ENCODE data around the gene TBRG1. TPM values are rescaled to one million over a fixed set of nuclear protein-coding genes. Genes with fewer than 3 reads are reported as not detected.

TBRG1 gene
- total RNA-seq, 1 donor from 2014 or later: 30.9 TPM

GRCh38 chr11:124643042-124643604, 20.5 kb downstream of the TBRG1 start:
- no peak for DNase-seq (ENCODE audit: low spot score in 2 of 2, unreplicated experiment in 2 of 2)
- Mint-ChIP-seq H3K27me3 (ENCODE audit: low read depth) (no peaks in the 10 kb centered on the region), H3K27ac (no peak overlapping the region), H3K36me3 (peaks cover 2% of the 10 kb centered on the region), H3K4me1 (peaks cover 5% of the 10 kb centered on the region), H3K9me3 (peaks cover 3% of the 10 kb centered on the region), H3K4me3 (no peak overlapping the region)
- TF ChIP-seq, protein P1, sequence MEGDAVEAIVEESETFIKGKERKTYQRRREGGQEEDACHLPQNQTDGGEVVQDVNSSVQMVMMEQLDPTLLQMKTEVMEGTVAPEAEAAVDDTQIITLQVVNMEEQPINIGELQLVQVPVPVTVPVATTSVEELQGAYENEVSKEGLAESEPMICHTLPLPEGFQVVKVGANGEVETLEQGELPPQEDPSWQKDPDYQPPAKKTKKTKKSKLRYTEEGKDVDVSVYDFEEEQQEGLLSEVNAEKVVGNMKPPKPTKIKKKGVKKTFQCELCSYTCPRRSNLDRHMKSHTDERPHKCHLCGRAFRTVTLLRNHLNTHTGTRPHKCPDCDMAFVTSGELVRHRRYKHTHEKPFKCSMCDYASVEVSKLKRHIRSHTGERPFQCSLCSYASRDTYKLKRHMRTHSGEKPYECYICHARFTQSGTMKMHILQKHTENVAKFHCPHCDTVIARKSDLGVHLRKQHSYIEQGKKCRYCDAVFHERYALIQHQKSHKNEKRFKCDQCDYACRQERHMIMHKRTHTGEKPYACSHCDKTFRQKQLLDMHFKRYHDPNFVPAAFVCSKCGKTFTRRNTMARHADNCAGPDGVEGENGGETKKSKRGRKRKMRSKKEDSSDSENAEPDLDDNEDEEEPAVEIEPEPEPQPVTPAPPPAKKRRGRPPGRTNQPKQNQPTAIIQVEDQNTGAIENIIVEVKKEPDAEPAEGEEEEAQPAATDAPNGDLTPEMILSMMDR (IDR thresholded peaks at IDR 0.05; ENCODE audit: unreplicated experiment): no peak

DNA sequence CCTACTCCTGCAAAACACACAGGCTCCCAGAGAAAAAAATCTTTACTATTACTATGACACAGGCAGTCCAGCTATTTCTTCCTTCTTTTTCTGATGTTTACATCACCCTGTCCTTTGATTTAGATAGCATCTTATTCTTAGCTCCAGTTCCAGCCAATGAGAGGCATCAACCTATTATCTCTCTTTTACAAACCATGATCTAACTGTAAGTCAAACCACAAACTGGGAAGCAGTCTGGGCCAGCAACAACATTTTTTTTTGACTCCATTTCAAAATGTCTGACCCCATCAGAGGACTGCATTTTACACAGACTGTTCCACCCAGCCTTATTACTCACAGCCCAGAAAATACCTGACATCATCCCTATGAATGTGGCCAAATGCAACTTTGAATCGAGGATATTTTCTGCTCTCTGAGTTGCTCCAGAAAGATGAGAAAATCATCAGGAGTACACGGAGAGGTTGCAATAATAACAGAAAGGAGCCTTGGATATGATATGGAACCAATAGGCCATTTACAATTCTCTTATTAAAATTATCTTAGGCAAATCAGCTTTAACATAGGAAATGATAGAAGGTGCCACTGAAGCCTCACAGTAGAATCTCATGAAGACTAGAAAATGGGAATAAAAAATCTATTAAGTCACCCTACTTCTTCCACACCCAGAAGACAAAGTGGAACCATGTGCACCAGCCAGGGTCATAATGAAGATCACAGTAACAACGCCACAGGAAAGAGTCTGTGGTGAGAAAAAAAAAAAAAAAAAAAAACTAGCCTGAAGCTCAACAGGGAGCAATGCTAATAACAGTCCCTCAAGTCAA, 21.2 kb downstream of the TBRG1 start:
- no peak overlapping the region for H3K4me3 Mint-ChIP-seq
- H3K4me1 Mint-ChIP-seq: peaks cover 5% of the 10 kb centered on the region

DNA sequence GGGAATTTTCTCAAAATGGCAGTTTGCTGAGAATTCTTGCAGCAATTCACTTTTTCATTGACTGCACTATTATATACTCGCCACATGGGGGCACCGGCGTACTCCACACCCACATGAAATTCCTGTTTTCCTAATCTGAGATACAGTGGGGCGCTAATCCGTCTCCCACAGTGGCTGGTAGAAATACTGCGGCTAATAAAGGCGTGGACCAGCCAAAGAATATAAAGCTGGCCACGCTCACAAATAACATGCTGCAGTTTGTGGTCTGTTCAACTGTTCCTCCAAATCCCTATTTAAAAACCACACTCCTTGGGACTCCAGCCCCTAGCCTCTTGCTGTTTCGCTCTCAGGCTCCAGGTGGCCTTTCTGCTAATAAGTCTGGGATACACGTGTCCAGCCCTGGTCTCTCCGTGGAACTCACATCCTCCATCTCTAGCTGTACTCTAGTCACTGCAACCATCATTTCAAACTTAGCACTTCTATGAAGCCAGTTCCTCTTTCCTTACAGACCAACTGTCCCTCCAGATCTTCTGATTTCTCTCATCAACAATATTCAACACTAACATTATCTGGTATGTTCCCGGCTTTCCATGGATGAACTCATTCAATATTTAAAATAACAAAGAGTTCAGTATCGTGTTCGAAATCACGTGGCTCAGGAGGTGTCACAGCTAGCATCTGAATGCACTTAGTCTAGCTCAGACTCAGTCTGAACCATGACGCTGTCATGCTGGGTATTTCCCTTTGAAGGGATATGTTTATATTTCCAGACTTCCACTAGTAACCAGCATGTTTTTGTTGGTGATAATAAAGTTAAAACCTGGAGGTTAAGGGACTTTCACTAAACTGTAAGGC, 22.0 kb downstream of the TBRG1 start:
- no peak overlapping the region for H3K4me3 Mint-ChIP-seq
- H3K27ac Mint-ChIP-seq: no peak overlapping the region

More for the DNA sequence above, 21.2 kb downstream of the TBRG1 start:
- TF ChIP-seq, protein P1 (IDR thresholded peaks at IDR 0.05; ENCODE audit: unreplicated experiment): no peak
- Mint-ChIP-seq H3K36me3 (no peaks in the 10 kb centered on the region), H3K27me3 (ENCODE audit: low read depth) (no peaks in the 10 kb centered on the region), H3K27ac (no peak overlapping the region), H3K9me3 (peaks cover 3% of the 10 kb centered on the region)
- DNase-seq (ENCODE audit: low spot score in 2 of 2, unreplicated experiment in 2 of 2): no peak

GRCh38 chr11:124646148-124646547, 23.5 kb downstream of the TBRG1 start:
- DNase-seq (ENCODE audit: low spot score in 2 of 2, unreplicated experiment in 2 of 2): no peak
- Mint-ChIP-seq H3K36me3 (no peaks in the 10 kb centered on the region), H3K27me3 (ENCODE audit: low read depth) (no peaks in the 10 kb centered on the region), H3K9me3 (peaks cover under 1% of the 10 kb centered on the region), H3K4me1 (peaks cover 5% of the 10 kb centered on the region), H3K27ac (no peak overlapping the region), H3K4me3 (no peak overlapping the region)
- TF ChIP-seq, protein P1 (IDR thresholded peaks at IDR 0.05; ENCODE audit: unreplicated experiment): no peak

More for the DNA sequence above, 22.0 kb downstream of the TBRG1 start:
- H3K36me3 Mint-ChIP-seq: no peaks in the 10 kb centered on the region
- no peaks in the 10 kb centered on the region for H3K27me3 Mint-ChIP-seq (ENCODE audit: low read depth)
- TF ChIP-seq, protein P1 (IDR thresholded peaks at IDR 0.05; ENCODE audit: unreplicated experiment): peak; percentile 96
- peak in 1 of 2 experiments; percentile 56 for DNase-seq (ENCODE audit: low spot score in 2 of 2, unreplicated experiment in 2 of 2)
- H3K4me1 Mint-ChIP-seq: peaks cover 5% of the 10 kb centered on the region
- peaks cover 3% of the 10 kb centered on the region for H3K9me3 Mint-ChIP-seq

DNA sequence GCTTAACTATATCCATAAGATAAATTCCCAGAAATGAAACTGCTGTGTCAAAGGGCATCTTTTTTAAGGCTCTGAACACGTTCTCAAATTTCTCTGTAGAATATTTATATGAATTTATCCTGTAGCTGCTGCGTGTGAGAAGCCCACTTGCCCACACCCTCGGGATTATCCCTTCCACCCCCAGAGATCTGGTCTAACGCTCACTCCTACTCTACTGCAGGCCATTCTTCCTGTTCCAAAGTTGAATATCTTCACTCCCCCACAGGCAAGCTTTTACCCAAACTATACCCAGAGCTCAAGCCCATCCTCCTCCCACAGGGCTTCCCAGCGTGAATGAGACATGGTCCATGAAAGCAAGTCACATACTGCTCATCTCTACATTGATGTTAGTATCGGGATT, 25.9 kb downstream of the TBRG1 start:
- Mint-ChIP-seq H3K9me3 (no peaks in the 10 kb centered on the region), H3K4me1 (peaks cover 4% of the 10 kb centered on the region), H3K27ac (no peak overlapping the region), H3K27me3 (ENCODE audit: low read depth) (no peaks in the 10 kb centered on the region), H3K4me3 (no peak overlapping the region), H3K36me3 (peaks cover 2% of the 10 kb centered on the region)
- TF ChIP-seq, protein P1 (IDR thresholded peaks at IDR 0.05; ENCODE audit: unreplicated experiment): no peak
- no peak for DNase-seq (ENCODE audit: low spot score in 2 of 2, unreplicated experiment in 2 of 2)

Data from mesothelial cell of epicardium (in vitro differentiated cells).